Hepatocyte (in vitro differentiated cells): Measurements from ENCODE around the gene LRP1B. TPM values are rescaled to one million over a fixed set of nuclear protein-coding genes. Genes with fewer than 3 reads are reported as not detected.
"Not testable (repeated sequence)": the region's sequence is repeated elsewhere in the genome, so short reads cannot be mapped to it uniquely, and the experiment has no call there.

Source experiments
- DNase-seq: peaks from one replicate; pipeline ENCODE4 v3.0.0-alpha.2; 2016; ENCODE audit warnings: low spot score
- H2AFZ ChIP-seq: fragments of 200-600 bp; sonication (generic); 2 replicates; pipeline ENCODE4 v1.6.0; 2016; ENCODE audit warnings: antibody characterized with exemption, mild to moderate bottlenecking
- H3K27ac ChIP-seq: fragments of 200-600 bp; sonication (generic); 2 replicates; pipeline ENCODE4 v1.5.1; 2016; ENCODE audit warnings: mild to moderate bottlenecking
- H3K27me3 ChIP-seq: fragments of 200-600 bp; sonication (generic); 2 replicates; pipeline ENCODE4 v1.6.1; 2016
- H3K36me3 ChIP-seq: fragments of 200-600 bp; sonication (generic); replicated peaks from 2 replicates; pipeline ENCODE4 v1.5.1; 2016; ENCODE audit warnings: low read depth; ENCODE audit not compliant: insufficient read depth
- H3K4me1 ChIP-seq: fragments of 200-600 bp; sonication (generic); 2 replicates; pipeline ENCODE4 v1.5.1; 2016; ENCODE audit warnings: mild to moderate bottlenecking, moderate library complexity; ENCODE audit not compliant: insufficient read depth
- H3K4me2 ChIP-seq: fragments of 200-600 bp; sonication (generic); 2 replicates; pipeline ENCODE4 v1.6.0; 2016
- H3K4me3 ChIP-seq: fragments of 200-600 bp; sonication (generic); 2 replicates; pipeline ENCODE4 v1.5.1; 2016; ENCODE audit warnings: mild to moderate bottlenecking
- H3K79me2 ChIP-seq: fragments of 200-600 bp; sonication (generic); 2 replicates; pipeline ENCODE4 v1.6.0; 2017; ENCODE audit warnings: mild to moderate bottlenecking
- H3K9me2 ChIP-seq: fragments of 200-600 bp; sonication (generic); replicated peaks from 2 replicates; pipeline ENCODE4 v1.6.0; 2017; ENCODE audit warnings: mild to moderate bottlenecking; ENCODE audit not compliant: insufficient read depth
- H3K9me3 ChIP-seq: fragments of 200-600 bp; sonication (generic); 2 replicates; pipeline ENCODE4 v1.5.1; 2016; ENCODE audit warnings: low read depth, mild to moderate bottlenecking
- H4K20me1 ChIP-seq: fragments of 200-600 bp; sonication (generic); 2 replicates; pipeline ENCODE4 v1.6.0; 2016; ENCODE audit warnings: mild to moderate bottlenecking; ENCODE audit not compliant: insufficient read depth, poor library complexity, severe bottlenecking
- EZH2 ChIP-seq: fragments of 200-600 bp; sonication (generic); IDR thresholded peaks from 2 replicates; pipeline ENCODE4 v1.6.1; 2016; ENCODE audit warnings: antibody characterized with exemption, mild to moderate bottlenecking, borderline replicate concordance
- EZH2phosphoT487 ChIP-seq: fragments of 200-600 bp; sonication (generic); IDR thresholded peaks from one replicate; pipeline ENCODE4 v1.6.1; 2018; ENCODE audit warnings: antibody characterized with exemption, mild to moderate bottlenecking, low read depth, moderate library complexity; ENCODE audit not compliant: unreplicated experiment, severe bottlenecking
- WGBS: methylation state at CpG from one replicate; pipeline ENCODE4 v1.1.6; 2016; ENCODE audit warnings: low lambda C conversion rate; ENCODE audit errors: missing lambda C conversion rate; 5-methylcytosine and 5-hydroxymethylcytosine counted together
- polyA plus RNA-seq: library from polyadenylated mRNA; unstranded; fragments of >200 nt; fragmentation: Nextera tagmentation; extraction: Ambion mirVana; gene quantifications from 2 replicates; pipeline ENCODE4 v1.2.1, GENCODE V29; 2016
- total RNA-seq: library from RNA; depleted of rRNA; stranded (reverse); fragments of >200 nt; gene quantifications from 2 replicates; pipeline ENCODE4 v1.2.3, GENCODE V29; 2014
- TF ChIP-seq, protein P1 (sequence below): fragments of 200-600 bp; sonication (generic); IDR thresholded peaks from 2 replicates; pipeline ENCODE4 v1.5.1; 2016; ENCODE audit warnings: antibody characterized with exemption, mild to moderate bottlenecking; ENCODE audit not compliant: poor library complexity

The LRP1B gene
- total and polyA plus RNA-seq, 2 experiments from 2014 or later = 0.65 to 2.0 TPM

DNA sequence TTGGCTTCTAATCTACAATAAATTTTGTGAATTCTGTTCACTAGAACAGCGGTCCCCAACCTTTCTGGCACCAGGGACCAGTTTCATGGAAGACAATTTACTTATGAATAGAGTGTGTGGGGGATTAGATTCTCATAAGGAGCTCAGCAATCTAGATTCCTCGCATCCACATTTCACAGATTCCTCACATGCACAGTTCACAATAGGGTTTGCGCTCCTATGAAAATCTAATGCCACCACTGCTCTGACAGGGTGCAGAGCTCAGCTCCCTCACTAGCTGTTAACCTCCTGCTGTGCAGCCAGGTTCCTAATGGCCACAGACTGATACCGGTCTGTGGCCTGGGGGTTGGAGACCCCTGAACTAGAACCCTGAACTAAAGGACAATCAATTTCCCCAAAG lies 1782.0 kb downstream of the LRP1B start:
- Histone ChIP-seq H3K79me2 (no peaks in the 10 kb centered on the region), H3K4me1 (no peaks in the 10 kb centered on the region), H3K27me3 (no peaks in the 10 kb centered on the region), H3K4me2 (no peak overlapping the region), H4K20me1 (no peaks in the 10 kb centered on the region), H3K27ac (no peak overlapping the region), H3K9me3 (no peaks in the 10 kb centered on the region), H3K9me2 (no peaks in the 10 kb centered on the region), H3K4me3 (no peak overlapping the region), H3K36me3 (no peaks in the 10 kb centered on the region), H2AFZ (no peak overlapping the region)
- TF ChIP-seq, protein P1, sequence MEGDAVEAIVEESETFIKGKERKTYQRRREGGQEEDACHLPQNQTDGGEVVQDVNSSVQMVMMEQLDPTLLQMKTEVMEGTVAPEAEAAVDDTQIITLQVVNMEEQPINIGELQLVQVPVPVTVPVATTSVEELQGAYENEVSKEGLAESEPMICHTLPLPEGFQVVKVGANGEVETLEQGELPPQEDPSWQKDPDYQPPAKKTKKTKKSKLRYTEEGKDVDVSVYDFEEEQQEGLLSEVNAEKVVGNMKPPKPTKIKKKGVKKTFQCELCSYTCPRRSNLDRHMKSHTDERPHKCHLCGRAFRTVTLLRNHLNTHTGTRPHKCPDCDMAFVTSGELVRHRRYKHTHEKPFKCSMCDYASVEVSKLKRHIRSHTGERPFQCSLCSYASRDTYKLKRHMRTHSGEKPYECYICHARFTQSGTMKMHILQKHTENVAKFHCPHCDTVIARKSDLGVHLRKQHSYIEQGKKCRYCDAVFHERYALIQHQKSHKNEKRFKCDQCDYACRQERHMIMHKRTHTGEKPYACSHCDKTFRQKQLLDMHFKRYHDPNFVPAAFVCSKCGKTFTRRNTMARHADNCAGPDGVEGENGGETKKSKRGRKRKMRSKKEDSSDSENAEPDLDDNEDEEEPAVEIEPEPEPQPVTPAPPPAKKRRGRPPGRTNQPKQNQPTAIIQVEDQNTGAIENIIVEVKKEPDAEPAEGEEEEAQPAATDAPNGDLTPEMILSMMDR = no peak
- no peak for TF ChIP-seq EZH2
- no peak for TF ChIP-seq EZH2phosphoT487
- DNase-seq = no peak
- 66% methylated on average over 4 of the region's 4 CpGs for WGBS

DNA sequence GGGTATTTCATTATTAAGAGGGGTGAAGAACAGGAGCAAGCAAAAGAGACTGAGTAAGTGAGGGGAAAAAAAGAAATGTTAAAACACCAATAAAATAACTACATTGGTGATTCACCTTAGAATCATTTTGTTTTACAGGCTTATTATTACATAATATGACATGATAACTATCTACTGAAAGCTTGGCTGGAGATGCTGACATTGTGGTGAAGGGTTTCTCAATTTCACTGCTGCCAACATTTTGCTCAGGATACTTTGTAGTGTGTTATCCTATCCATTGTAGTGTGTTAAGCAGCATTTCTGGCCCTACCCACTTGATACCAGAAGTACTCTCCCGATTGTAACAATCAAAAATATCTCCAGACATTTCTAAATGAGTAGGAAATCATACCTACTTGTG lies 1786.0 kb downstream of the LRP1B start:
- H3K4me2 ChIP-seq = no peak overlapping the region
- WGBS = 67% methylated on average over 1 of the region's 1 CpG

DNA sequence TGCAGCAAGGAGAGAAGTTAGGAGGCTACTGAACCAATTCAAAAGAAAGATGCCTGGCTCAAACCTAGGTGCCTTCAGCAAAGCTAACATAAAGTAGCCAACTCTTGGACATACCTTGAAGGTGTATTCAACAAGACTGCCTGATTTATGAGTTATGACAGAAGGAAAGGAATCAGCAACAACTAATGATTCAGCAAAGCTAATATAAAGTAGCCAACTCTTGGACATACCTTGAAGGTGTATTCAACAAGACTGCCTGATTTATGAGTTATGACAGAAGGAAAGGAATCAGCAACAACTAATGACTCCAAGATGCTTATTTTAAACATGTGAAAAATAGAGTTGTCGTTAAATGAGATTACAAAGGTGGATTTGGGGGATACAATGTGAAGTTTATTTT lies 1786.5 kb downstream of the LRP1B start:
- not testable (repeated sequence) for H3K27me3 ChIP-seq, DNase-seq, H3K27ac ChIP-seq, H2AFZ ChIP-seq, H3K4me1 ChIP-seq, H3K79me2 ChIP-seq, H3K9me2 ChIP-seq, H3K4me2 ChIP-seq, H4K20me1 ChIP-seq, H3K4me3 ChIP-seq, H3K36me3 ChIP-seq, H3K9me3 ChIP-seq
- WGBS = 91% methylated on average over 1 of the region's 1 CpG

More for the DNA sequence above, 1786.0 kb downstream of the LRP1B start:
- TF ChIP-seq, protein P1 = no peak
- TF ChIP-seq EZH2phosphoT487 (no peak), EZH2 (no peak)
- Histone ChIP-seq H3K9me3 (no peaks in the 10 kb centered on the region), H3K27ac (no peak overlapping the region), H3K9me2 (no peaks in the 10 kb centered on the region), H3K4me1 (no peaks in the 10 kb centered on the region), H4K20me1 (no peaks in the 10 kb centered on the region), H3K27me3 (no peaks in the 10 kb centered on the region), H3K36me3 (no peaks in the 10 kb centered on the region), H2AFZ (no peak overlapping the region), H3K4me3 (no peak overlapping the region), H3K79me2 (no peaks in the 10 kb centered on the region)
- no peak for DNase-seq

DNA sequence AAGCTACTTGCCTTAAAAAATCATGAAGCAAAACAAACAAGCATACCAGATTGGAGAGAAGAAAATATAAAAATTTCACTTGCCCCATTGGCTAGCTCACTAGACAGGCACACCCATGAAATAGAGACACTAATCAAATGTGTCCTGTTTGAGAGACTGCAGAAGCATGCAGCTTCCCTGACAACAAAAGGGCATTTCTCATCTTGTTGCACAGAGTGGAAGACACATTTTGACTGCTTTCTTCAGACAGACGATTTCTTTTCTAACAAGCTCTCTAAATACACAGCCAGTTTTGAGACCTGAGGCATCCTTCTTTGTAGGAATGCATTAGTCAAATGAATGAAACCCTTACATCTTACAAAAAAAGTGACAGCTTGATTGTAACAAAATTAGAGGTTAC lies 1792.0 kb downstream of the LRP1B start:
- Histone ChIP-seq H3K27ac (no peak overlapping the region), H3K79me2 (no peaks in the 10 kb centered on the region), H3K4me2 (no peak overlapping the region), H3K9me3 (no peaks in the 10 kb centered on the region), H4K20me1 (no peaks in the 10 kb centered on the region), H3K4me3 (no peak overlapping the region), H3K36me3 (no peaks in the 10 kb centered on the region), H2AFZ (no peak overlapping the region), H3K4me1 (no peaks in the 10 kb centered on the region), H3K27me3 (no peaks in the 10 kb centered on the region), H3K9me2 (no peaks in the 10 kb centered on the region)
- TF ChIP-seq, protein P1 = no peak
- TF ChIP-seq EZH2phosphoT487 (no peak), EZH2 (no peak)
- WGBS = 38% methylated on average over 1 of the region's 1 CpG
- DNase-seq = no peak
